DMS 273 (cell line): ENCODE results near the gene HDAC9.
"Not testable (repeated sequence)": the region's sequence is repeated elsewhere in the genome, so short reads cannot be mapped to it uniquely, and the experiment has no call there.

Experiments
- DNase-seq: peaks from one replicate; lab custom pipeline; 2025; ENCODE audit not compliant: unreplicated experiment; lab: John Stamatoyannopoulos, UW

The HDAC9 gene

GRCh38 chr7:18702071-18702829, 206.7 kb downstream of the HDAC9 start:
- no peak for DNase-seq

- DNase-seq: no peak
Observed at GRCh38 chr7:18703685-18704084, 208.1 kb downstream of the HDAC9 start.

- DNase-seq: no peak
Observed at GRCh38 chr7:18706670-18707069, 211.1 kb downstream of the HDAC9 start.

DNA sequence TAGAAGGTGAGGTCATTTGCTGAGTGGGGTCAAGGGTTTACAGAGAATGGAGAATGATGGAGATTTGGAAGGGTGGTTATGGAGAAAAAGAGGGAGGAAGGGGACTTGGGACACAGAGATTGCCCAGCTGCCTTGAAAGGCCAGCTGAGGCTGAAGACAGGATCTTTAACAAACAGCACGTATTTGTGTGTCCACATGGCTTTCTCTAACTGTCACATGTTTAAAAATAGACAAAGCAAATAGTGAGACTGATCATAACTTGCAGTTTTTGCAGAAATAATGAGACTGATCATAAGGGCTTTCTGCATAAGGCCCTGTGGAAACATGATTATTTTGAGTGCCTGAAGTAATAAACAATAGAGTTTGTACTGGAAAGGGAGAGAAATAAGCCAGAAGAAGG, 212.7 kb downstream of the HDAC9 start:
- DNase-seq: no peak

DNA sequence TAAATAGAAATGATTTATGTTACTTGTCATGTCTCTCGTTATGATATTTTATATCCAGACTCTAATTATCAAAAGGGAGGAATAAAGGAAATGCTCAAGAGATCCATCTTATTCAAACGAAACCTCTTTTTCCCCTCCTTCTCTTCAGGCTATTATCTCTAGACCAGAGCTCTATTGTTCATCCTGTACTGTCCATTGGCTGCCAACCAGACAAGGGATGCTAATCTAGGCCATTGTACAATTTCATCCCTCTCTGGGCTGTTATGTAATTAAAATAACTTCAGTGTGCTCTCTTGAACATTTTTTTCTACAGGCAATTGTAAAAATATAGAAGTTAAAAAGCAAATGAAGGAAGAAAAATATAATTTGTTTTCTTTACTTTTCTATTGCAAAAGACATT, 220.4 kb downstream of the HDAC9 start:
- no peak for DNase-seq

DNA sequence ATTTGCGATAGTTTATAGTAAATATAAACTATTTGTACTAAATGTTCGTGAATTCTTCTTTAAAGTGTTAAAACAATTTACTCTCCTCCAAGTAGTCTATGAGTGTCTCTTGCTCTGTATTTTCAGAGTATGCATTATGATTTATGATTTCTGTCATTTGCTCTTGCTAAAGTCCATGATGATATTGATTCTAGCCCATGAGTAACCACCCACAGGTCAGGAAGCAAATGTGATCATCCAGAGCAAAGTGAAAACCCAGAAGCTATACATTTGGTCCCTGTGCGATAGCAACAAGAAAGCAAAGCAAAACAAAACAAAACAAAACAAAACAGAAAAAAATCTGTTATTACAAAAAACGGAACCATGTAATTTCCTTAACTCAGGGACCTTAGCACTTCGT, 225.9 kb downstream of the HDAC9 start:
- no peak for DNase-seq

GRCh38 chr7:18724318-18724717, 228.8 kb downstream of the HDAC9 start:
- no peak for DNase-seq

DNA sequence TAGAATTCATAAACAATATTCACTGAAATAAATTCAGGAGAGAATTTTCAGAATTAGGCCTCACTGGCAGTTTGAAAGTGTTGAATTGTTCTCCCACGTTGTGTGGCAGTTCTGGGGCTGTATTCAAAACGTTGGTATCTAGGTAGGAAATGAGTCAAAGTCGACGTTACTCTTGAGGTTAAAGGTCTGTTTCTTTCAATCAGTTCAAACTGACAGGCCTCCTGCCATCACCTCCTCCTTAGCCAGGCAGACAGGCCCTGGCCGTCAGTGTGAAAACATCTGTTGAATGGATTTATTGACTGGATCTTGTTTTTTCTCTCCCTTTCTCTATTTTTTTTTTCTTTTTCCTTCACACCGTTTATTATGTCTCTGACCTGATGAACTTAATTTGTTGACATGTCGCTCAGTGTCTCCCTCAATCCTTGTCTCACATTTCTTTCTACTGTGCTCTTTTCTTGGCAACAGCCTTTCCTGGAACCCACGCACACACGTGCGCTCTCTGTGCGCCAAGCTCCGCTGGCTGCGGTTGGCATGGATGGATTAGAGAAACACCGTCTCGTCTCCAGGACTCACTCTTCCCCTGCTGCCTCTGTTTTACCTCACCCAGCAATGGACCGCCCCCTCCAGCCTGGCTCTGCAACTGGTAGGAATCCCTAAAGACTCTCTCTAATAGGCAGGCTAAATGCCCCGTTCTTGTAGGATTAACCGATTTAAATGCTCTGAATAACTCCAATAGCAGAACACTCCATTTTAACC, 231.7 kb downstream of the HDAC9 start:
- no peak for DNase-seq

DNA sequence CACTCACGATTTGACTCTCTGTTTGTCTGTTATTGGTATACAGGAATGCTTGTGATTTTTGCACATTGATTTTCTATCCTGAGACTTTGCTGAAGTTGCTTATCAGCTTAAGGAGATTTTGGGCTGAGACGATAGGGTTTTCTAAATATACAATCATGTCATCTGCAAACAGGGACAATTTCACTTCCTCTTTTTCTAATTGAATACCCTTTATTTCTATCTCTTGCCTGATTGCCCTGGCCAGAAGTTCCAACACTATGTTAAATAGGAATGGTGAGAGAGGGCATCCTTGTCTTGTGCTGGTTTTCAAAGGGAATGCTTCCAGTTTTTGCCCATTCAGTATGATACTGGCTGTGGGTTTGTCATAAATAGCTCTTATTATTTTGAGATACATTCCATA, 240.5 kb downstream of the HDAC9 start:
- not testable (repeated sequence) for DNase-seq

- no peak for DNase-seq
Observed at GRCh38 chr7:18740579-18740988, 245.0 kb downstream of the HDAC9 start.

- no peak for DNase-seq
Observed at GRCh38 chr7:18753972-18754610, 258.5 kb downstream of the HDAC9 start.

- no peak for DNase-seq
Observed at GRCh38 chr7:18754766-18755165, 259.2 kb downstream of the HDAC9 start.

DNA sequence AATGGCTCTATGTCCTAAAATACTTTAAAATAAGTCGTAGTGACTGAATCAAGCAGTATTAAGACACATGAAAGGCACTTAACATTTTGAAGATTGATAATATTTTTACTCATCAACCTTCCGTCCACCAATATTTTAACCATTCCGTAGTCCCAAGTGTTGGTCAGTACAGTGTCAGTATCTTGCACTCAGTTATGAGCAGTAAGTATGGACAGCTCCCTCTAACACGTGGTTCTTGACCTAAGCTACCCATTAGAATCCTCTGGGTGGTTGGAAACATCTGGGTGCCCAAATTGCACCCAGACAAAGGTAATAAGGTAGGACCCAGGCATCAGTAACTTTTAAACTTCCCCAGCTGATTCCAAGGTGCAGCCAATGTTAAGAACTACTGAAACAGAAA, 260.2 kb downstream of the HDAC9 start:
- DNase-seq: no peak

- DNase-seq: no peak
Observed at GRCh38 chr7:18756378-18757050, 261.0 kb downstream of the HDAC9 start.

GRCh38 chr7:18760046-18760445, 264.5 kb downstream of the HDAC9 start:
- DNase-seq: no peak

DNA sequence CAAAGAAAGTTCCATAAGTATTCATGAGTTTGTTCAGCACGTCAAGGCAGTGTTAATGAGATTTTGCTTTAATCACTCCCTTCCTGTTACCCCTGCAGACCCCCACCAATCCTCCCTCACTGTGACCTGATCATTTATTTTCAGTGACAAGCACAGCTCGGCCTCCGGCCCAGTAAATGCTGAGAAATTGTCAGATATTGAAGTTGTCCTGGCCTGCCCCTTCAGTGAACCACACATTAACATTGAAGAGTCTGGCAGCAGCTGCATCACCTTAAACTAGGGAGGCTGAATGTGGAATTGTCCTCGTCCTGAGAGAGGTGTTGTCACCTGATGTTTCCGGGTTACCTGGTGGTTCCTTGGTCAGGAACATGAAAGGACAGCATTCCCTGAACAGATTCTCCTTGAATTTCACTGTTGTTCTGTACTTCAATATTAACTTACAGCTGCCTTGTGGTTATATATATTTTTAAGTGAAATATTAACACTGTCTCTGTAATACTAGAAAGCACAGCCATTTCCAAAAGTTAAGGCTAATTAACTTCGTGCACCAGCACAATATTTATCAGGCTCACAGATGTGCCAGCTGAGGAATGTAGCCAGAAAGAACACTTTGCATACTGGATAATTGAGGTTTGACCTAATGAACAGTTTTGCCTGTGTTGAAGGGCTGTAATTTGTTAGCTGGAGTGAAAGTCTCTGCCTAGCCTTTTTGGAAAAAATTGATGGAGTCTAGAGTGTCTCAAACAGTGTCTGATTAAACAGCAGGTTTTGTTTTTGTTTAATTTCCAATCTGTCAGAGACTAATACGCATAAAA, 265.3 kb downstream of the HDAC9 start:
- no peak for DNase-seq

DNA sequence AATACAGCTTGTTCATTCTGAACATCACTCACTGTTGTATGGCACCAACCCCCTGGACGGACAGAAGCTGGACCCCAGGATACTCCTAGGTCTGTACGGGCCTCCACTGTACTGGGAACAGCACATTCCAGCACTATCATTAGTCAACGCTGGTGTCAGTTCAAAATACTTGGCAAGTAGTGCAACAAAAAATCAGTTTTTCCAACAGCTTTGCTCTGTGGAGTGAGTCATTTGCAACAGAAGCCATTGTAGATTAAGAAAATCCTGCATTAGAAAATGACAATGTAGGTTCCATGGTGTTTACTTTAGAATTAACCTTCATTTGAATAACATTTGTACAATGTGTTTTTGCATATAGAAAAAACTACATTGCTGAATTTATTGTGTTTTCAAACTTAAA, 266.6 kb downstream of the HDAC9 start:
- DNase-seq: no peak

DNA sequence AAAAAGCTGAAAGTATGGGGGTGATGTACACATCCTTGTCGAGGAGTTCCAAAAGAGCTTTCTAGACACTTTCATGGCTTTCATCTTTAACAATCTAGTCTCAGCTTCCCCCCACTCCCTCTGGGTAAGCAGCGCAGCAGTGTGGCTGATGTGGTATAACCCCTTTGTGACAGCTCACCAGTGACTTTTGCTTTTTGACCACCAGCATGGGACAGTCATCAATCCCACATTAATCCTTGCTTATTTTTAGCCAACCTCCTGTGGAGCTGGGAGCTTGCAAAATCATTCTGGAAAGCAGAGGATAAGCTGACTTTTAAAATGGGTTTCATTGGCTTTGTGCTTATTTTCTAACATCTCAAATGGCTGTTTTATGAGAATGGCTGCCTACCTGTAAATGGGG, 272.7 kb downstream of the HDAC9 start:
- no peak for DNase-seq

DNA sequence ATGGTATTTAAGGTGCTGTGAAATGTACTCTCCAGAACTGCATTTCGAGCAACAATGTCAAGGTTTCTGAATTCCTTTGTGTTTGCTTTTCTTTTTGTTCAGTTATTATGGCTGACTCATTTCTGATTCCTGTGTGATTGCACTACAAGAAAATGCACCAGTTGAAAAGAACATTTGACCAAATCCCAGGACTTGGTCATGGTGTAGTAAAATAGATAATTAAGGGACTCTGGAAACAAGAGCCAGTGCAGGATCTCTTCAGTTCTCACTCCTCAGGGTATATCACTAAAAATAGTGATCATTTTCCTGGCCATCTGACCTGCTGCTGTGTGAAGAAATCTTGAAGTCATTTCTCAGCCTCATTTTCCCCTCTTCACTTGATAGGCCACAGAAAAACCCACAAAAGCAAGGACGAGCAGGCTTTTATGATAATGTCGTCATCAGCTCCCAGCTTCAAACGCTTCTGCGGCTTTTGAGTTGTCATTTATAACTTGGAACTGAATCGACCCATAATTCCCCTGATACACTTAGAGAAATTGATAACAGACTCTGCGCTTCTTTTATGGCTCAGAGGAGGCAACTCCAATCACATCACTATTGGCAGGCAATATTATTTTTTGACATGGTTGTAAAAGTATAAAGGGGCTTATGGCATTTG, 274.7 kb downstream of the HDAC9 start:
- no peak for DNase-seq

DNA sequence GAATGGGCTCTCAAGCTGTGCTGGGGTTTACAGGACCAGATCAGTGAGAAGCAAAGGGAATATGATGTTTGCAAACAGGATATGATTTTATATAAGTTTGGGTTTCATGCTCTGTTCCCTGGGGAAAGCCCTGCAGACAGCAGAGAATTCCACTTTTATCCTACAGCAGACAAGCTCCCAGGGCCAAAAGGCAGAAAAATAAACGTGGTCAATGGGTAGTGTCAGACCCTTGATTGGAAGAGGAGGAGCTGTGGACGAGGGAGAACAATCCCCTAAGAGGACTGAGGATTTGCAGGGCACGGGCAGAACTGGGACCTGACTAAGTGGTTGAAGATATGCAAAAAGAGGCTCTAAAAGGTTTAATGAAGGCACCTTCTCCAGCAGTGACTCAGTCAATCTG, 275.3 kb downstream of the HDAC9 start:
- DNase-seq: no peak
